Renal cortex interstitium (tissue), 11 donors: ENCODE data around the gene AFF2. TPM values are rescaled to one million over a fixed set of nuclear protein-coding genes. Genes with fewer than 3 reads are reported as not detected.

Experiments
- DNase-seq, 11 donors: peaks; one replicate each; pipeline ENCODE4 v3.0.0-alpha.2; 2013; ENCODE audit warnings: low read depth in 9 of 11, low spot score in 4 of 11; ENCODE audit errors: extremely low read depth in 1 of 11
- polyA plus RNA-seq, 3 donors: library from polyadenylated mRNA; unstranded; fragments of 120-200 nt; gene quantifications; one replicate each; pipeline ENCODE4 v1.2.1, GENCODE V29; 2013; ENCODE audit not compliant: insufficient read length in 3 of 3

AFF2 gene
- polyA plus RNA-seq, 3 donors: 4.5 to 6.3 (median 5.3) TPM

- DNase-seq: no peak
Measured at GRCh38 chrX:148933881-148934280, 433.5 kb downstream of the AFF2 start.

- no peak for DNase-seq
Measured at GRCh38 chrX:148938348-148938747, 437.9 kb downstream of the AFF2 start.

DNA sequence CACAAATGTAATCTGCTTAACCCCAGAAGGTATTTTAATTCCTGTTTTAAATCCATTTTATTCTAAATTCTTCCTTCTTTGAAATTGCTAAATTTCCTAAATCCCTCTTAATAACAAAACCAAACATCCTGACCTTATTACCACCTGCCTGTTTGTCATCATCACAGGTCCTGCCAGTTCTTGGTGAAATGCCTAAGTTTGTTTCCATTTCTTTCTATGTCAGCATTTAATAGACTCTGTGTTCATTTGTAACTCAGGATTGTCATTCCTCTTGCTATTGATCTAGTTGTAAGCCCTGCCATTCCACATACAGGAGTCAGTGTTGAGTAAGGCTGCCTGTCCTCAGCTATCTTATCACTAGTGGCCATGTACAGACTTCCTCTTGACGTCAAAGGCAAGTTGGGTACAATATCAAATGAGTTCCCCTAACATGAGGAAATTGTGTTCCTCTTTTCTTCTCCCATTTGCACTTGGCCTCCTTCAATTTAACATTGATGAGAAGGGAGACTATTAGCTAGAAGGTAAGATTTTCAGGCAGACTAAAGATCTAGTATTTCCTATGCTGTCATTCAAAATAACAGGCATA, 440.1 kb downstream of the AFF2 start:
- DNase-seq: no peak

DNA sequence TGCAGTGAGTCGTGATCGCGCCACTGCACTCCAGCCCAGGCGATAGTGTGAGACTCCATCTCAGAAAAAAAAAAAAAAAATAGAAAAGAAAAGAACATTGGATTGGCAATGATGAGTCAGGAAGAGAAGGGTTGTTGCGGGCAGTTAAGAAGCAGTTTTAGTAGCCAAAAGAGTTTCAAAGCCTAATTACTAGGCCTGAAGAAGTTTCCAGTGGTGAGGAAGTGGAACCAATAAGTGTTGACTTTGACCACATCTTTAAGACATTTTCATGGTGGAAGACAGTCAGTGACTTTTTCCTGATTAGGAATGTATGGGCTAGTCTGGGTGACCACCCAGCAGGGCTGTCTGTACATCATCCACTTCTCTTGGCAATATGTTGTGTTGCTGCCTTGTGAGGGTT, 442.3 kb downstream of the AFF2 start:
- DNase-seq: no peak

DNA sequence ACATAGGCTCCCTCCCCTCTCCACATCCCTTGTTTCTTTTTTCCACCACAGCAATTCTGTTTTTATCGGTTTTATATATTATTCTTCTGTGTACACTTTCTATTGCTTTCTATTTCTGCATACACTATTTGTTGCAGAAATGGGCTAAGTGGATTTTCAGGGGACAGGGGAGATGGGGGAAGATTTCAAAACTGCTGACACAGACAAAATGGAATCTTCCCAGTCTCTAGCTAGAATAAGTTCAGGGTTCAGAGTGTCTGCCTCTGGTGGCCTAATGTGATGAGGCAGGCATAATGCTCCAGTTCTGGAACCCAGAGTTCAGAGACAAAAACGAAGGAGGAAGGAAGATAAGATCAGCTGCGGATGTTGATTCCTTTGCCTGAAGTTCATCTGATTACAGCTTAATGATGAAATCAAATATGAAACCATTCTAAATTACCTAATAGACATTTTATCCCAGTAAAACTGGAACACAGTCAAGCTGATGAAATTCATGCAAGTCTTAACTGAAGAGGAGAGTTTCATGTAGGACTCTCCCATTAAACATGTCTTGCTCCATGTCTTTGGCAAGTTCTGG, 447.1 kb downstream of the AFF2 start:
- no peak for DNase-seq

DNA sequence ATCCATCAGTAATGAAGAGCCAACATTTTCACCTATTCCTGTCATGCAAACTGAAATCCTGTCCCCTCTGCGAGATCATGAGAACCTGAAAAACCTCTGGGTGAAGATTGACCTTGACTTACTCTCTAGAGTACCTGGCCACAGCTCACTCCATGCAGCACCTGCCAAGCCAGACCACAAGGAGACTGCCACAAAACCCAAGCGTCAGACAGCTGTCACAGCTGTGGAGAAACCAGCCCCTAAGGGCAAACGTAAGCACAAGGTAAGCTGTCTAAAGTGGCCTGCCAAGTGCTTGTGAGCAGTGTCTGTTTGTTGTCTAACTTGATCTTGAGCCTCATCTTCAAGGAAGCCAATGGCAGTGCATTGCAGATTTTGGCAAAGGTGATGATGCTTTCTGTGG, 455.9 kb downstream of the AFF2 start:
- DNase-seq: no peak

GRCh38 chrX:148958901-148959300, 458.5 kb downstream of the AFF2 start:
- no peak for DNase-seq

GRCh38 chrX:148960060-148960459, 459.6 kb downstream of the AFF2 start:
- no peak for DNase-seq

DNA sequence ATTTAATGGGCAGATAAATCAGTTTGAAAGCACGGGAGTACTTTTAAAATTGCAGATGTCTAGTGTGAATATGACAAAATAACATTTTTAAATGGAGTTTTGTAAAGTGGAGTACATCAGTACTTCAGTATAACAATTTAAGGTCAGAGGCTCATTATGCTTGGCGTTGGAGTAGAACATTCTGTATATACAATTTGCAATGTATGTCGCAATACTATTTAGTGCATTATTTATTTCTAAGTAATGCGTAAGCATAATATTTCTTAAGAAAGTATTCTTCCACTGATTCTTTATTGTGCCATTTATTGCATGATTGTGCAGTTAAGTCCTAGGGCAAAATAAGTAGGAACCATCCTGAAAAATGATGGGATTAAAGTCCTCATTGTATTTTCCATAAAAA, 461.6 kb downstream of the AFF2 start:
- no peak for DNase-seq

GRCh38 chrX:148976571-148977400, 476.4 kb downstream of the AFF2 start:
- DNase-seq: no peak

DNA sequence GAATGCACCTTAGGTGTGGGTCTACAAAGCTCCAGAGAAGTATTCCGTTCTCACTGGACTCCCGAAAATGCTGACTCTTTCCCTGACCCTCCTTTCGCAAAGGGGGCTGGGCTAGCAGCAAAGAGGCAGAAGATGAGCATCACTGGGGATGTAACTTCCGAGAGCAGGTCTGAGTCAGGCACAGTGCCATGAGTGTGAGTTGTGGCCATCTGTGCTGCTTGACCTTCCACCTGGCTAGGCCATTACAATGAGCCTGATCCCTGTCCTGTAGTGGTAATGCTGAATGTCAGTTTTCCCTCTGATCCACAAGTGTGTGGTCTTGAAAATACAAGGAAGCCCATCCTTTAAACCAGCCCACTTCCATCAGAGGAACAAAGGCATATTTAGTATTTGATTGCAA, 479.4 kb downstream of the AFF2 start:
- no peak for DNase-seq

- no peak for DNase-seq
Measured at GRCh38 chrX:148984238-148984637, 483.8 kb downstream of the AFF2 start.

- DNase-seq: no peak
Measured at GRCh38 chrX:148991502-148991901, 491.1 kb downstream of the AFF2 start.

DNA sequence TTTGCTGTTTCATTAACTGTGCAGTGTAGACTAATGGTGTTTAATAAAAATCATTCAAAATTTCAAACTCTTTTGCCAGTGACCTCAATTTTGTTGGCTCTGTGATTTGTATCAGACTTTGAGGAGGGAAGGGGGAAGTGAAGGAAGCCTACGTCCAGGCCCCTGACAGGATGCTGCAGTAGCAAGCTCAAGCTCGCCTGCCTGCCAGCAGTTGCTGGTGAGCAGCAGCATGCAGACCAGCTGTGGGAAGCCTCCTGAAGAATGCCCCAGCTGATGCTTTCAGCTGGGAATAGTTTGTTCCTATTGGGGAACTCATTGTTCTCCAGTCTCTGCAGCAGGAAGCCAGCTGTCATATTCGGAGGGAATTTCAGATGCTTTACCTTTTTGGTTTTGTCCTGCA, 495.2 kb downstream of the AFF2 start:
- DNase-seq: no peak

DNA sequence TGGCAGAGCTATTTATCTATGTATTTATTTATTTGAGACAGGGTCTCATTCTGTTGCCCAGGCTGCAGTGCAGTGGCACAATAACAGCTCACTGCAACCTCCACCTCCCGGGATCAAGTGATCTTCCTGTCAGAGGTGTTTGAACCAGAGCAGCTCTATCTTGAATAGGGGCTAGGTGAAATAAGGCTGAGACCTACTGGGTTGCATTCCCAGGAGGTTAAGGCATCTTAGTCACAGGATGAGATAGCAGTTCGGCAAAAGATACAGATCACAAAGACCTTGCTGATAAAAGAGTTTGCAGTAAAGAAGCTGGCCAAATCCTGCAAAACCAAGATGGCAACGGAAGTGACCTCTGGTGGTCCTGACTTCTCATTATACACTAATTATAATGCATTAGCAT, 501.9 kb downstream of the AFF2 start:
- no peak for DNase-seq

DNA sequence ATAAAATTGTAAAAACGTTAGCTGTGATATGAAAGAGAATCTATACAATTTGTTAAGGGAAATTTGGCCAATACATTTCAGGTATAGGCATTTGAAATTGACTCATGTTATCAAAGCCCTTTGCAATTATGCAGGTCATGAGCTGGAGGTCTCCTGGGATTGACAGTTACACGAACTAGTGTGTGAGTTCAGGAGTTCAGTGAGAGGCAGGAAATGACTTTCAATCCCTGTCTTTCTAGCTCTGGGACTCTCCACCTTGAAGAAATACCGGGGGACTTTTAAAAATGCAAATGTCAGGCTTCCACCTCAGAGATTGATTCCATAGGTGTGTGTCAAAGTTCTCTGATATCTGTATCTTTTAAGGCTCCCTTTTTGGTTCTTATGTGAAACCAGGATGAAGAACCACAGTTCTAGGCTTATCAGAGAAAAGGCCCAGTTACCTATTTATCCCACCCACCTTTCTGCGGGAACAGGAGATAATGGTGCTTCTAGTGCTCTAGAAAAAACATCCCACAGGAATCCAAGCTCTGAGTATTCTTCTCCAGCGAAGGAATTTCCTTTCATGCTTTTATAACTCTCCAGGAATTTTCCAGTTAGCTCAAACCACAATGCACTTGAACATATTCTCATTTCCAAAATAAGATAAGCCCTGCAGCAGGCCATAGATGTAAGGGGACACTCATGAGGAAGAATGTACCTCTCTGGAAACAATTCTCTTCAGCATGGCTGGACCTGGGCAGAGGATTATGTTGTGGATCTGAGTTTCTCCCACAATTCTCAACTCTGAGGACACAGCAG, 503.6 kb downstream of the AFF2 start:
- DNase-seq: no peak

GRCh38 chrX:149004936-149005335, 504.5 kb downstream of the AFF2 start:
- DNase-seq: no peak

DNA sequence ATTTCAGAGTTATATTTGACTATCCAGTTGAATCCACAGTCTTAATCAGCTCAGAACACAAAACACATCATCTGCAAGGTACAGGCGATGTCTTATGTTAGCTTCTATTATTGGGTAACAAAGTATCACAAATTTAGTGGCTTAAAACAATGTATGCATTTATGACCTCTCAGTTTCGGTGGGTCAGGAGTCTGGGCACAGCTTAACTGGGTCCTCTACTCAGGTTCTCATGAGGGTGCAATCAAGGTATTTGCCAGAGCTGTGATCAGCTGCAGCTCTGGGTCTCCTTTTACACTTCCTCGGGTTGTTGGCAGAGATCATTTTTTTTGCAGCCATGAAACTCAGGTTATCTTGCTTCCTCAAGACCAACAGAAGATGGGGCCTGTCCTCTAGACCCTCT, 505.8 kb downstream of the AFF2 start:
- DNase-seq: no peak

DNA sequence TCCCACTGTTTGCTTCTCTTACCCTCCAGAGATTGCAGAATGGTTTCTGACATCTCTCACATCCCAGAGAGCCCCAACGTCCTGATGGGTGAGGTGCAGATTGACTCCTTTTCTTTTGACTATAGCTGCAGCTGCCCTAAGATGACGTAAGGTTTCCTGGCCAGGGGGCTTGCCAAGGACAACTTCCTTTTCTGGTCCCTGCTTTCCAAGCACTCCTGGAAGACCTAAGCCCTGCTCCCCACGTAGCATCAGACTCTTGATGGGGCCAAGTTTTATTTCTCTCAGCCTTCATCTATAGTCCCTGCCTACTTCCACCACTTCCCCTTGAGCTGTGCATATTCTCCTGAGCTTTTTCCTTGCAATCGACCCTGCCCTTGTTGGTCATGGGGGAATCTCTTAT, 507.0 kb downstream of the AFF2 start:
- DNase-seq: no peak
